ENCODE measurements around the gene KCTD13.

DNA sequence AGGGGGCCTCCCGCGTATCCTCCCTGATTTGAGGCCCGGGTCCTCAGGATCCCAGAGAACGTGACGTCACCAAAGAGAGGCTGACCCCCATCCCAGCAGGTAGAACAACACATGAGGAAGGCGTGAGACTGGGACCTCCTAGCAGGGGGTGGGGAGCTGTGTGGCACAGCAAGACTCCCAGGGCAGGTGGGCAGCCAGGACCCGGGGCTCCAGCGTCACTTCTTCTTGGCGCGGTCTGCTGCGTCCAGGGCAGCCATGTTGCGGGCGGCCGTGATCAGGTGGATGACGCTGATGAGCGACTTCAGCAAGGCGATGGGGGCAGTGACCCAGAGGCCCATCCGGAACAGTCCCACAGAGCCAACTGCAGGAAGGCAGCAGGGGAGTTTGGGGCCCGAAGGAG lies 67.1 kb downstream of the KCTD13 start:
- TF ChIP-seq POLR2A (IDR thresholded peaks at IDR 0.05; ENCODE audit: low read depth, low read length) (no peak), TAF1 (IDR thresholded peaks at IDR 0.05; ENCODE audit: low read depth, low read length) (no peak)
